ENCODE measurements around the gene LRMDA. TPM values are rescaled to one million over a fixed set of nuclear protein-coding genes. Genes with fewer than 3 reads are reported as not detected.

Gene LRMDA
- total and polyA plus RNA-seq, 2 of the 8 experiments (the other 6 are each of a cell fraction or from before 2014, with no cell fraction given), result 0.86 to 2.8 TPM

- H2AK5ac ChIP-seq (ENCODE audit: low read depth, low read length), result no peak overlapping the region
- POLR2A ChIA-PET (ENCODE audit: partially characterized antibody), result no interaction called here
These were observed 340.9 kb downstream of the LRMDA start for GRCh38 chr10:75772153-75772887.

More at GRCh38 chr10:75772153-75772887, 340.9 kb downstream of the LRMDA start:
- TF ChIP-seq GABPA (IDR thresholded peaks at IDR 0.05; ENCODE audit: borderline replicate concordance, insufficient read depth, low read length), result no peak
- no peak for TF ChIP-seq JUN (IDR thresholded peaks at IDR 0.05; ENCODE audit: low read depth, low read length)
- no peak for TF ChIP-seq CBX8 (IDR thresholded peaks at IDR 0.05; ENCODE audit: borderline replicate concordance, low read depth, low read length)
- no peak for TF ChIP-seq FOSL1 (IDR thresholded peaks at IDR 0.05; ENCODE audit: insufficient read depth, low read depth, low read length)
- no peak for TF ChIP-seq SIRT6 (IDR thresholded peaks at IDR 0.05; ENCODE audit: low read length)
- TF ChIP-seq MAFK (IDR thresholded peaks at IDR 0.05; ENCODE audit: low read depth, low read length), result no peak
- no peak for TF ChIP-seq SAP30 (IDR thresholded peaks at IDR 0.05; ENCODE audit: insufficient read depth, insufficient replicate concordance, low read length)
- no peak for TF ChIP-seq KDM5A (IDR thresholded peaks at IDR 0.05; ENCODE audit: low read length)
- no peak for TF ChIP-seq EP300 (IDR thresholded peaks at IDR 0.05; ENCODE audit: borderline replicate concordance in 1 of 2, low read depth in 2 of 2, low read length in 2 of 2)
- TF ChIP-seq YY1 (IDR thresholded peaks at IDR 0.05; ENCODE audit: low read depth, low read length), result no peak
- TF ChIP-seq SP4 (IDR thresholded peaks at IDR 0.05; ENCODE audit: low read length), result no peak
- TF ChIP-seq CHD2 (IDR thresholded peaks at IDR 0.05; ENCODE audit: low read length), result no peak
- no peak overlapping the region for H3K4me2 ChIP-seq (ENCODE audit: insufficient read depth in 1 of 2, low read depth in 2 of 2, low read length in 2 of 2)
- no peaks in the 10 kb centered on the region for H3K4me1 ChIP-seq (replicated peaks in 1 of 4; ENCODE audit: control insufficient read depth in 3 of 4, insufficient read depth in 4 of 4, low read length in 3 of 4)
- H3K56ac ChIP-seq (replicated peaks; ENCODE audit: insufficient read length, low read depth, low read length), result no peak overlapping the region
- no peak overlapping the region for H3K14ac ChIP-seq (ENCODE audit: insufficient read length)
- H3K18ac ChIP-seq (ENCODE audit: extremely low read depth, low read length), result no peak overlapping the region
- no peak overlapping the region for H3K4ac ChIP-seq (replicated peaks; ENCODE audit: insufficient read length, low read depth, low read length)
- 92% methylated on average over 8 of the region's 8 CpGs; no CpG with 5 or more reads in 1 of the 2 experiments for WGBS, 2 experiments (ENCODE audit: extremely low coverage in 1 of 2, insufficient coverage in 1 of 2, insufficient read length in 1 of 2, insufficient replicate concordance in 2 of 2, low coverage in 1 of 2, low lambda C conversion rate in 2 of 2, missing lambda C conversion rate in 1 of 2)
- H2AFZ ChIP-seq (ENCODE audit: low read length), result no peak overlapping the region
- H3K23ac ChIP-seq (ENCODE audit: insufficient read length), result no peak overlapping the region
- no peaks in the 10 kb centered on the region; the same call in 1 of the 2 replicates for H3K23me2 ChIP-seq (ENCODE audit: low read depth, low read length)
- DNase-seq (ENCODE audit: low read depth in 1 of 2, low spot score in 2 of 2) (no peak), FAIRE-seq (no peak)
- no peak overlapping the region for H2BK12ac ChIP-seq (ENCODE audit: low read depth, low read length)
- H2BK15ac ChIP-seq (ENCODE audit: low read length), result no peak overlapping the region
- no peaks in the 10 kb centered on the region for H3K9me3 ChIP-seq (ENCODE audit: insufficient read depth in 2 of 2, low read depth in 1 of 2, low read length in 1 of 2)
- no peaks in the 10 kb centered on the region for H3K27me3 ChIP-seq (replicated peaks in 1 of 4; ENCODE audit: control insufficient read depth in 3 of 4, extremely low read depth in 1 of 4, insufficient read depth in 3 of 4, low read length in 3 of 4)
- no peaks in the 10 kb centered on the region for H3K36me3 ChIP-seq (ENCODE audit: control insufficient read depth in 2 of 4, insufficient read depth in 4 of 4, low read length in 3 of 4)
- no peaks in the 10 kb centered on the region for H4K20me1 ChIP-seq (replicated peaks in 1 of 2; ENCODE audit: control insufficient read depth in 1 of 2, insufficient read depth in 2 of 2, low read length in 2 of 2)
- H4K91ac ChIP-seq (replicated peaks; ENCODE audit: insufficient read length, low read length), result no peak overlapping the region
- no peak overlapping the region for H3K27ac ChIP-seq (ENCODE audit: low read depth, low read length)
- H3K79me2 ChIP-seq (ENCODE audit: control insufficient read depth in 1 of 2, insufficient read depth in 2 of 2, low read length in 2 of 2), result no peaks in the 10 kb centered on the region
- no peak overlapping the region for H3K9ac ChIP-seq (replicated peaks in 1 of 4; ENCODE audit: extremely low read depth in 1 of 4, low read depth in 3 of 4, low read length in 3 of 4)
- H3K79me1 ChIP-seq (ENCODE audit: low read depth, low read length), result no peaks in the 10 kb centered on the region
- CTCF ChIA-PET (ENCODE audit: partially characterized antibody), result no interaction called here
- no peak overlapping the region for H2BK20ac ChIP-seq (ENCODE audit: low read length)
- H4K8ac ChIP-seq (ENCODE audit: extremely low read depth, insufficient read depth, low read length), result no peak overlapping the region
- H3K4me3 ChIP-seq (ENCODE audit: extremely low read depth in 1 of 4, insufficient read depth in 2 of 4, low read depth in 3 of 4, low read length in 4 of 4), result no peak overlapping the region
- H2BK5ac ChIP-seq (ENCODE audit: low read depth, low read length), result no peak overlapping the region
- no peak overlapping the region for H2BK120ac ChIP-seq (replicated peaks; ENCODE audit: low read depth, low read length)
- no peak overlapping the region for H4K5ac ChIP-seq (ENCODE audit: insufficient read length, low read depth, low read length)
